HK-2 (cell line): ENCODE measurements around the gene SNRNP48.

Experiments used
- DNase-seq: peaks from one replicate; pipeline ENCODE4 v3.0.0-alpha.2; 2018; ENCODE audit not compliant: unreplicated experiment

The SNRNP48 gene, protein sequence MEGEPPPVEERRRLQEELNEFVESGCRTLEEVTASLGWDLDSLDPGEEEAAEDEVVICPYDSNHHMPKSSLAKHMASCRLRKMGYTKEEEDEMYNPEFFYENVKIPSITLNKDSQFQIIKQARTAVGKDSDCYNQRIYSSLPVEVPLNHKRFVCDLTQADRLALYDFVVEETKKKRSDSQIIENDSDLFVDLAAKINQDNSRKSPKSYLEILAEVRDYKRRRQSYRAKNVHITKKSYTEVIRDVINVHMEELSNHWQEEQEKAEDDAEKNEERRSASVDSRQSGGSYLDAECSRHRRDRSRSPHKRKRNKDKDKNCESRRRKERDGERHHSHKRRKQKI

GRCh38 chr6:7589949-7590917 is at the start of gene SNRNP48:
Gene SNRNP48 (plus strand): TSS chr6:7590198. CDS start chr6:7590258, 60 bp downstream.
- peak; percentile 91 for DNase-seq

GRCh38 chr6:7540595-7540994 is 49.4 kb upstream of the SNRNP48 start:
- DNase-seq: no peak

- peak; percentile 41 for DNase-seq
These were observed 48.6 kb upstream of the SNRNP48 start, which contains the start of gene DSP for GRCh38 chr6:7541175-7542064. Gene DSP (plus strand): TSS chr6:7541671. CDS start chr6:7541916, 245 bp downstream.

DNA sequence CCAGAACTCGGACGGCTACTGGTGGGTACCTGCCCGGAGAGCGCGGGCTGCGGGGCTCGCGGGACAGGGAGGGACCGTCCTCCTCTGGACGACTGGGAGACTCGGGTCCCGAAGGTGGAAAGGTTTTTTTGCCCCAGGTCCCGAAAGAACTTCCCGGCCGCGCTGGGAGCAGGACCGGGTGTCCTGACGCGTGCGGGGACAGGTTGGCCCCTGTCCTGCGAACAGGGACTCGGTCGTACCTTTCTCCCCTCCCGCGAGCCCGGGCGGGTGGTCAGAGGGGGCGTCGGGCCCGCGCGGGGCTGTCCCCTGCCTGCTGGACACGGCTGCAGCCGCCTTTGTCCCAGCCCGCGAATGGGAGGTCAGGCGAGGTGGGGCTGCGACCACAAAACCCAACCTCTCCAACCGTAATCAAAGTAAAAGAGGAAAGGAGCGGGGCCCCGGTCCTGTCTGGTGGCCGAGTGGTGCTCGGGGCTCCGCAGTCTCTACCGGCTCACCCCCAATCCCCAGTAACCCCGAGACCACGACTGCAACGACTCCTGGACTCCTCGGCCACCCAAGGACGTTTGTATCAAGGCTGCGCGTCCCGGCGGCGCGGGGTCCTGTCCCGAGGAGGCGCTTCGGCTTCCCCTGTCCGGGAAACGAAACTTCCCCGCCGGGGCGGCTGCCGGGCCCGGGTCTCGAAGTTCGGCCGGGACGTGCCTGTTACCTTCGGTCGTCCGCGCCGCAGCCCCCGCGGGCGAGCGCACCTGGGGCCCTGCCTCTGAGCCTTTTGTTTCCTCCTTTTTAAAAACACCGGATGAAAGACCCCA is 47.7 kb upstream of the SNRNP48 start:
- DNase-seq: peak; percentile 18

- peak; percentile 10 for DNase-seq
These were observed 46.9 kb upstream of the SNRNP48 start for GRCh38 chr6:7542874-7543624.

GRCh38 chr6:7543789-7544424 is 46.1 kb upstream of the SNRNP48 start:
- no peak for DNase-seq

DNA sequence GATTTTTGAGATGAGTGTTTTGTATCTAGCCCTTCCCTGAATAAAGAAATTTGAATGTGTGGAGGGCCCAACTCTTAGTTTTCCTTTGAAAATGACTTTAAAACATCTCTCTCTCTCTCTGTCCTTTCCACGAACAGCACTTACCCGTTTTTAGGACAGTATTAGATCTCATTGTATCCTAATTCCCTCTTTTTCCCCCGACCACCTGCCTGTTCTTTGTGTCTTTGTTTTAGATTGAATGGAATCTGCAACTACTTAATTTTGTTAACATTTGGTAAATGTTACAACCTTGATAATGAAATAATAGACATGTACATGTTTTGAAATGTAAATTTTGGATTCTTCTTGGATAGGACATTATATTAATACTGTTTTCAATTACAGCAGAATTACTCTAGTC is 45.4 kb upstream of the SNRNP48 start:
- no peak for DNase-seq

DNA sequence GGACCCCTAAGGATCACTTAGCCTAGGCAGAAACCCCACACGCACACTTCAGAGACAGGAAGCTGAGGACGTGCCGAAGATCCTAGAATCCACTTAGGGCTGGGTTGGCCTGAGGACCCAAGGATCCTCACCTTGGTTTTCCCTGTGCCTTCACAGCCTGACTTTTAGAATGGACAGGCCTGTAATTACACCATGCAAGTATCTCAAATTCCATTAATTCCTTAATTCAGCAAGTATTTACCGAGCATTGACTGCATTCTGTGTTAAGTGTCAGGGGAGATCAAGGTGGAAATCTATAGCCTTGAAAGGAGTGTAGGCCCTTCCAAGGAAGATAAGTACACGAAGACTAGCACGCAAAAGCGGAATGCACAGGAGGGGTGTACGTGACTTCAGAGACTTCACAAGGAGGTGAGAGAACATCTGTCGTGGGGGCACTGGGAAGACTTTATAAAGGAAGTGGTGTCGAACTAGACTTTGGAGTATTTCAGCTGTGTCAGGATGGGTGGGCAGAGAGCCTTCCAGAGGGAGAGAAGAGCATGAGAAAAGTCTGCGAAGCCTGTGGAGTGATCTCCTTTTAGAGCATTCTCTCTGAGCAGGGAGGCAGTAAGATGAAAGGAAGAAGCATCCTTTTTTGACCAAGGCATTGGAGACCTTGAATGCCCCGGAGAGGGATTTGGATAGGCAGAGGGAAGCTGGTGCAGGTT is 44.5 kb upstream of the SNRNP48 start:
- DNase-seq: no peak

- no peak for DNase-seq
These were observed 44.0 kb upstream of the SNRNP48 start for GRCh38 chr6:7546020-7546369.

DNA sequence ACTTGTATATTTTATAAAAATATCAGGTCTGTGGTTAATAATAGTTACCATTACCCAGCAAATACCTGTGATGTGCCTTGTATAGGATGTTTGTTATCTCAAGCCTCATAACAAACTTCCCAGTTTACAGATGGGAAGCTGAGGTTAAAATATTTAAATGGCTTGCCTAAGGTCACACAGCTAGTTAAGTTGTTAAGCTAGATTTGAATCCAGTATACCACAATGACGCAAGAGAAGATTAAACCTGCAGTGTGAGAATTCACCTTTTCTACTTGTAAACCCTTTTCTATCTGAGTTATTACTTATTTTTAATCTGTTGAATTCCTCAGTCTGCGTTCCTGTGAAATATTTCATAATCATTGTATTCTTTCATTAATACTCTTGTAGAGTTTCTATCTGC is 43.6 kb upstream of the SNRNP48 start:
- DNase-seq: no peak

DNA sequence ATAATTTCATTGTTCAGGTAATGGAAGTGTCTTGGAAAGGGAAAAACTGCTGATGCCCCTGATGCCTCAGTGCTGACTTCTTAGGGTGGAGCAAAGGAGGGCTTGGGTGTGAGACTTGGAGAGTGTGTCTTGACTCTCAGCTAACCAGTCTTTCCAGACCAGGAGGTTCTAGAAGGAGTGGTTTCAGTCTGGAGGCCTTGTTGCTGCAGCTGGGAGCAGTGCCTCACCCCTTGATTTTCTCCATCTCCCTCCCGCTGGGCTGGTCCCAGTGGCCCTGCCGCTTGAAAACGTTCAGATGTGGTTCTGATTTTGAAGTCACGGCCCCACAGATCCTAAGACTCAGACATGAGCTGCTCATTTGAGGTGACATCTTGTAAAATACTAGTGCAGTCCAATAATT is 43.1 kb upstream of the SNRNP48 start:
- no peak for DNase-seq

- no peak for DNase-seq
These were observed 42.7 kb upstream of the SNRNP48 start for GRCh38 chr6:7547315-7547714.

DNA sequence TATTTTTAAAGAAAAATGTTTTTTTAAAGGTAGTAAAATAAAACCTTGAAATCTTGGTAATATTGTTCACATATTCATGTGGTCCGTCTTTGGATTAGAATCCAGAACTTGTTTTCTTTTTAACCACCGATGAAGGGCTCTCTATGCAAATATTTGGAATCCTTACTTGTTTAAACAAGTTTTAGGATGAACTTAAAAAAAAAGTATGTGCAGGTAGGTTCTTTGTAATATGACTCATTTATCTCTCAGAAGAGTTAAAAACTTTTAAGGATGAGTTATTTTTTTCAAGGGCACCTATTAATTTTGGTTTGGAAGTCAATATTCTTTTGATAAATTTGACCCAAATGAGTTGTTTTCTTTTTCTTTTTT is 39.6 kb upstream of the SNRNP48 start:
- no peak for DNase-seq

GRCh38 chr6:7554533-7555275 is 35.3 kb upstream of the SNRNP48 start:
- no peak for DNase-seq

DNA sequence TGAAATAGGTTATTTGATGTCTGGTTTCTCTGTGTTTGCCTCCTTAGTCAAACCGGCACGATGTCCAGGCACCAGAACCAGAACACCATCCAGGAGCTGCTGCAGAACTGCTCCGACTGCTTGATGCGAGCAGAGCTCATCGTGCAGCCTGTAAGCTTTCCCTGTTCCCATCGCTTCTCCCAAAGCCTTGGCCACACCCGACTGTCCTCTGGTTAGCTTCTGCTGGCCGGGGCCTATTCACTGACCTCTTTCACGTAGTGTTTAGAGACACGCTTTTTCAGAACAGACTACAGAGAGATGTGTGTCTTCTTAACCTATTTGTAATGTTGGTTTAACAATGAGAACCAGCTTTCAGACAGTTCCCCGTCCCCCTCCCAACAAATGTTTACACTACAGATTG is 34.3 kb upstream of the SNRNP48 start:
- DNase-seq: no peak

DNA sequence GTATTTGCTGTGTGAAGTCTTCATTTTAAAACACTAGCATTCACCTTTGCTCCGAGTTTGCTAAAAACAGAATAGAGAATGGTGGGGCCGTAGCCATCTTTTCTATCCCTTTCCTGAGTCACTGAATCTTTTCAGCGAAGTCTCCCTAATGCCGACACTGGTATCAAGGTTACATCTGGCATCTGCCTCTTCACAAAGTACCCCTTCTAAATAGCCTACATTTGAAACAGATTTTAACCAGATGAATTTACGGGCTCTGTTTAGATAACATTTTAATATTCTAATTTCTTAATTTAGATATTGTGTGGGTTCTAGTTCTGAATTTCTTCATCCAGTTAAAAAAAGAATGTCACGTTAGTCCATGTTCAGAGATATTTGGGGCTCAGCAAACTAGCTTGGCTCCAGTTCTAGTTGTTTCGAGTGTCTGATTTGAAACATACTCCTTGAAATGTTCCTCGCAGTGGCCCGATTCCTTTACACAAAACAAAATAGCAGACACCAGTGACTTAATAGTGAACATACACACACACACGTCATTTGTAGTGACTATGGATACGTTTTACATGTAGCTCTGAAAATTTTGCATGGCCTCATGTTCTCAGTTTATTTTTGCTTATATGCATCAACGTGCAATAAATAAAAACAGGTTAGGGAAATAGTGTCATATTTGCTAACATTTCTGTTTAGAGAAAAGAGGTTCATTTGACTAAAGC is 33.4 kb upstream of the SNRNP48 start:
- DNase-seq: no peak

- no peak for DNase-seq
These were observed 32.3 kb upstream of the SNRNP48 start for GRCh38 chr6:7557652-7558051.

DNA sequence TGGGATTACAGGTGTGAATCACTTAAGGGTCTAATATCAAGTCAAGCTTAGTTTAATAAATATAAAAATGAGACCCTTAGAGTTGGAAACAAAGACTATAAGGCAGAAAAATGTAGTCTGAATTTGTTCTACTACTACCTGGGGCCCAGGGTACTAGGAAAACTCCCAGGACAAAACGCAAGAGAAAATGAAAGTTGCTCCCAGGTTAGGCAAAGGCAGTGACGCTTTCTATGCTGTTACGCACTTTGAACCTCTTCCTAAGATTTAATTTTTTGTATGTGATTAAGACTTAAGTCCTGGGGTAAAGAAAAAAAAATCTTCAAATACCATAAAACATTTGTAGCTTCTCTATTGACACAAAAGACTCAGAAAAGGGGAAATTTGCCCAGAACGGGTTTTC is 31.2 kb upstream of the SNRNP48 start:
- no peak for DNase-seq
